ENCODE measurements around the gene PEAK1.
"Not testable (repeated sequence)": the region's sequence is repeated elsewhere in the genome, so short reads cannot be mapped to it uniquely, and the experiment has no call there.

Gene PEAK1

GRCh38 chr15:77420610-77421369, 886 bp upstream of the PEAK1 start, which contains the start of gene HMG20A:
HMG20A (plus strand) TSS chr15:77420888; CDS start chr15:77458408, 37,520 bp downstream.
- DNase-seq = peak in 1 of 2 experiments; percentile 45

GRCh38 chr15:77418966-77419835, 703 bp downstream of the PEAK1 start:
- no peak for DNase-seq

GRCh38 chr15:77418391-77418965, 1.4 kb downstream of the PEAK1 start:
- no peak for DNase-seq

GRCh38 chr15:77417602-77418001, 2.3 kb downstream of the PEAK1 start:
- no peak for DNase-seq

- DNase-seq = no peak
Measured at GRCh38 chr15:77416954-77417353, 3.0 kb downstream of the PEAK1 start.

GRCh38 chr15:77416148-77416455, 3.8 kb downstream of the PEAK1 start:
- no peak for DNase-seq

GRCh38 chr15:77415450-77416147, 4.3 kb downstream of the PEAK1 start:
- no peak for DNase-seq

- no peak for DNase-seq
Measured at GRCh38 chr15:77414789-77415442, 5.0 kb downstream of the PEAK1 start.

GRCh38 chr15:77413699-77414349, 6.1 kb downstream of the PEAK1 start:
- no peak for DNase-seq

- no peak for DNase-seq
Measured at GRCh38 chr15:77412972-77413698, 6.8 kb downstream of the PEAK1 start.

GRCh38 chr15:77411619-77411976, 8.3 kb downstream of the PEAK1 start:
- no peak for DNase-seq

GRCh38 chr15:77410701-77411618, 8.9 kb downstream of the PEAK1 start:
- DNase-seq = no peak

GRCh38 chr15:77410157-77410500, 9.8 kb downstream of the PEAK1 start:
- not testable (repeated sequence) for DNase-seq

GRCh38 chr15:77409259-77410156, 10.4 kb downstream of the PEAK1 start:
- no peak for DNase-seq

- DNase-seq = no peak
Measured at GRCh38 chr15:77406846-77407245, 13.1 kb downstream of the PEAK1 start.

- not testable (repeated sequence) for DNase-seq
Measured at GRCh38 chr15:77406173-77406759, 13.6 kb downstream of the PEAK1 start.

- no peak for DNase-seq
Measured at GRCh38 chr15:77402740-77403379, 17.0 kb downstream of the PEAK1 start.

- no peak for DNase-seq
Measured at GRCh38 chr15:77400258-77400657, 19.6 kb downstream of the PEAK1 start.
